Measurements from ENCODE around the gene EFCC1. TPM values are rescaled to one million over a fixed set of nuclear protein-coding genes. Genes with fewer than 3 reads are reported as not detected.
"Not testable (repeated sequence)": the region's sequence is repeated elsewhere in the genome, so short reads cannot be mapped to it uniquely, and the experiment has no call there.

Gene EFCC1
- total and polyA plus RNA-seq, 2 experiments from 2014 or later, result 0.23 to 0.50 TPM

GRCh38 chr3:129063841-129064482, 62.9 kb downstream of the EFCC1 start:
- Histone ChIP-seq H3K4me1 (ENCODE audit: insufficient read depth) (no peaks in the 10 kb centered on the region), H3K9me3 (ENCODE audit: low read depth) (no peaks in the 10 kb centered on the region), H2AFZ (no peak overlapping the region), H3K9me2 (replicated peaks; ENCODE audit: insufficient read depth) (no peaks in the 10 kb centered on the region), H3K79me2 (no peaks in the 10 kb centered on the region), H3K27ac (no peak overlapping the region), H3K4me3 (no peak overlapping the region), H3K4me2 (no peak overlapping the region), H4K20me1 (ENCODE audit: insufficient read depth, poor library complexity, severe bottlenecking) (no peaks in the 10 kb centered on the region), H3K36me3 (replicated peaks; ENCODE audit: insufficient read depth, low read depth) (no peaks in the 10 kb centered on the region), H3K27me3 (no peaks in the 10 kb centered on the region)
- DNase-seq (ENCODE audit: low spot score), result no peak
- 92% methylated on average over 15 of the region's 15 CpGs for WGBS (ENCODE audit: low lambda C conversion rate, missing lambda C conversion rate)
- TF ChIP-seq EZH2phosphoT487 (IDR thresholded peaks at IDR 0.05; ENCODE audit: low read depth, severe bottlenecking, unreplicated experiment) (no peak), EZH2 (IDR thresholded peaks at IDR 0.05; ENCODE audit: borderline replicate concordance) (no peak)
- TF ChIP-seq, protein P1, sequence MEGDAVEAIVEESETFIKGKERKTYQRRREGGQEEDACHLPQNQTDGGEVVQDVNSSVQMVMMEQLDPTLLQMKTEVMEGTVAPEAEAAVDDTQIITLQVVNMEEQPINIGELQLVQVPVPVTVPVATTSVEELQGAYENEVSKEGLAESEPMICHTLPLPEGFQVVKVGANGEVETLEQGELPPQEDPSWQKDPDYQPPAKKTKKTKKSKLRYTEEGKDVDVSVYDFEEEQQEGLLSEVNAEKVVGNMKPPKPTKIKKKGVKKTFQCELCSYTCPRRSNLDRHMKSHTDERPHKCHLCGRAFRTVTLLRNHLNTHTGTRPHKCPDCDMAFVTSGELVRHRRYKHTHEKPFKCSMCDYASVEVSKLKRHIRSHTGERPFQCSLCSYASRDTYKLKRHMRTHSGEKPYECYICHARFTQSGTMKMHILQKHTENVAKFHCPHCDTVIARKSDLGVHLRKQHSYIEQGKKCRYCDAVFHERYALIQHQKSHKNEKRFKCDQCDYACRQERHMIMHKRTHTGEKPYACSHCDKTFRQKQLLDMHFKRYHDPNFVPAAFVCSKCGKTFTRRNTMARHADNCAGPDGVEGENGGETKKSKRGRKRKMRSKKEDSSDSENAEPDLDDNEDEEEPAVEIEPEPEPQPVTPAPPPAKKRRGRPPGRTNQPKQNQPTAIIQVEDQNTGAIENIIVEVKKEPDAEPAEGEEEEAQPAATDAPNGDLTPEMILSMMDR (IDR thresholded peaks at IDR 0.05; ENCODE audit: poor library complexity), result no peak

- Histone ChIP-seq H3K9me3 (ENCODE audit: low read depth) (no peaks in the 10 kb centered on the region), H3K27me3 (no peaks in the 10 kb centered on the region), H2AFZ (no peak overlapping the region), H3K4me2 (no peak overlapping the region), H3K79me2 (no peaks in the 10 kb centered on the region), H3K9me2 (replicated peaks; ENCODE audit: insufficient read depth) (no peaks in the 10 kb centered on the region), H4K20me1 (ENCODE audit: insufficient read depth, poor library complexity, severe bottlenecking) (no peaks in the 10 kb centered on the region), H3K4me3 (no peak overlapping the region), H3K36me3 (replicated peaks; ENCODE audit: insufficient read depth, low read depth) (no peaks in the 10 kb centered on the region), H3K27ac (no peak overlapping the region), H3K4me1 (ENCODE audit: insufficient read depth) (no peaks in the 10 kb centered on the region)
- TF ChIP-seq, protein P1 (IDR thresholded peaks at IDR 0.05; ENCODE audit: poor library complexity), result no peak
- TF ChIP-seq EZH2phosphoT487 (IDR thresholded peaks at IDR 0.05; ENCODE audit: low read depth, severe bottlenecking, unreplicated experiment) (no peak), EZH2 (IDR thresholded peaks at IDR 0.05; ENCODE audit: borderline replicate concordance) (no peak)
- DNase-seq (ENCODE audit: low spot score), result no peak
- 89% methylated on average over 14 of the region's 14 CpGs for WGBS (ENCODE audit: low lambda C conversion rate, missing lambda C conversion rate)
Measured at GRCh38 chr3:129065016-129065719, 64.1 kb downstream of the EFCC1 start.

DNA sequence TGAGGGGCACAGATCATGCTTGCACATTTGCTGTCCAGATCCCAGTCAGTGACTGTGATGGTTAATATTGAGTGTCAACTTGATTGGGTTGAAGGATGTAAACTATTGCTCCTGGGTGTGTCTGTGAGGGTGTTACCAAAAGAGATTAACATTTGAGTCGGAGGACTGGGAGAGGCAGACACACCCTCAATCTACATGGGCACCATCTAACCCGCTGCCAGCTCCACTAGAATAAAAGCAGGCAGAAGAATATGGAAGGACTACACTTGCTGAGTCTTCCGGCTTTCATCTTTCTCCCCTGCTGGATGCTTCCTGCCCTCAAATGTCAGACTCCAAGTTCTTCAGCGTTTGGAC, 64.6 kb downstream of the EFCC1 start:
- 85% methylated on average over 4 of the region's 4 CpGs for whole genome bisulfite sequencing (ENCODE audit: low lambda C conversion rate, missing lambda C conversion rate)
- H3K9me2 ChIP-seq (replicated peaks; ENCODE audit: insufficient read depth), result no peaks in the 10 kb centered on the region
- no peak for DNase-seq (ENCODE audit: low spot score)
- H4K20me1 ChIP-seq (ENCODE audit: insufficient read depth, poor library complexity, severe bottlenecking), result no peaks in the 10 kb centered on the region
- H3K4me1 ChIP-seq (ENCODE audit: insufficient read depth), result no peaks in the 10 kb centered on the region
- no peak overlapping the region for H3K4me2 ChIP-seq
- no peak overlapping the region for H3K27ac ChIP-seq
- H2AFZ ChIP-seq, result no peak overlapping the region
- H3K4me3 ChIP-seq, result no peak overlapping the region
- H3K36me3 ChIP-seq (replicated peaks; ENCODE audit: insufficient read depth, low read depth), result no peaks in the 10 kb centered on the region
- H3K79me2 ChIP-seq, result no peaks in the 10 kb centered on the region
- no peaks in the 10 kb centered on the region for H3K27me3 ChIP-seq
- no peaks in the 10 kb centered on the region for H3K9me3 ChIP-seq (ENCODE audit: low read depth)
- TF ChIP-seq EZH2 (IDR thresholded peaks at IDR 0.05; ENCODE audit: borderline replicate concordance) (no peak), EZH2phosphoT487 (IDR thresholded peaks at IDR 0.05; ENCODE audit: low read depth, severe bottlenecking, unreplicated experiment) (no peak)
- TF ChIP-seq, protein P1 (IDR thresholded peaks at IDR 0.05; ENCODE audit: poor library complexity), result no peak

GRCh38 chr3:129067719-129068118, 66.6 kb downstream of the EFCC1 start:
- H3K27ac ChIP-seq; H3K4me2 ChIP-seq; H3K9me3 ChIP-seq (ENCODE audit: low read depth); H3K9me2 ChIP-seq (replicated peaks; ENCODE audit: insufficient read depth); H4K20me1 ChIP-seq (ENCODE audit: insufficient read depth, poor library complexity, severe bottlenecking); H3K27me3 ChIP-seq; H3K36me3 ChIP-seq (replicated peaks; ENCODE audit: insufficient read depth, low read depth); H3K4me3 ChIP-seq; H2AFZ ChIP-seq; H3K79me2 ChIP-seq; DNase-seq (ENCODE audit: low spot score); H3K4me1 ChIP-seq (ENCODE audit: insufficient read depth): not testable (repeated sequence)
- WGBS (ENCODE audit: low lambda C conversion rate, missing lambda C conversion rate), result 82% methylated on average over 7 of the region's 7 CpGs
